AG04449 (cell line): ENCODE data around the gene PRKCZ.

Source experiments
- CTCF ChIA-PET: fragments of 350-600 bp; formaldehyde crosslinking; extraction: SDS; loops from one replicate; lab custom pipeline; 2021; ENCODE audit warnings: antibody characterized with exemption; lab: Yijun Ruan, JAX
- POLR2A ChIA-PET: fragments of 400-600, 350-600 bp; formaldehyde crosslinking; extraction: SDS; loops from one replicate; lab custom pipeline; 2020; ENCODE audit warnings: antibody characterized with exemption, inconsistent platforms; lab: Yijun Ruan, JAX
- DNase-seq: peaks from one replicate; pipeline ENCODE4 v3.0.0-alpha.2; 2010; ENCODE audit warnings: low read depth, low spot score
- H3K4me3 ChIP-seq: 2 replicates; pipeline ENCODE4 v1.5.1; 2011; ENCODE audit warnings: low read depth, mild to moderate bottlenecking, control low read depth, low read length
- TF ChIP-seq, protein P1 (sequence below): IDR thresholded peaks from one replicate; pipeline ENCODE4 v1.5.1; 2011; ENCODE audit warnings: mild to moderate bottlenecking, moderate library complexity, low read length, control low read depth, inconsistent platforms; ENCODE audit not compliant: insufficient read depth; ENCODE audit errors: missing control alignments

The PRKCZ gene

DNA sequence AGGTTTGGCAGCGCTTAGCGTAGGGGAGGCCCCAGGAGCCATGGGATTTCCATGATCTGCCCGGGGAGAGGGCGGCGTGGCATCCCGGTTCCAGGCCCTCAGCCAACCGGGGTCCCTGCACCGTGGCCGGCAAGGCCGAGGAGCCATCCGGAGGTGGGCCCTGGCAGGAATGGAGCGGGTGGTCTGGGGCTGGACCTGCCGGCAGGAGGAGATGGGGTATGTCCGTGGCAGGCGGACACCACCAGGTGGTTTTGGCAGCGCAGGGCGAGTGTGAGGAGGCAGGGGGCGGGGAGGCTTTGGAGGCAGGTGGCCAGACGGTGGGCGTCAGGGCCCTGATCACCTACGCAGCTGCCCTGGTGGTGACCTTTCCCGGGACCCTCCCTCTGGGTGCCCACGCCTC is 10.3 kb downstream of the PRKCZ start:
- H3K4me3 ChIP-seq, result no peak overlapping the region
- no peak for DNase-seq
- TF ChIP-seq, protein P1, sequence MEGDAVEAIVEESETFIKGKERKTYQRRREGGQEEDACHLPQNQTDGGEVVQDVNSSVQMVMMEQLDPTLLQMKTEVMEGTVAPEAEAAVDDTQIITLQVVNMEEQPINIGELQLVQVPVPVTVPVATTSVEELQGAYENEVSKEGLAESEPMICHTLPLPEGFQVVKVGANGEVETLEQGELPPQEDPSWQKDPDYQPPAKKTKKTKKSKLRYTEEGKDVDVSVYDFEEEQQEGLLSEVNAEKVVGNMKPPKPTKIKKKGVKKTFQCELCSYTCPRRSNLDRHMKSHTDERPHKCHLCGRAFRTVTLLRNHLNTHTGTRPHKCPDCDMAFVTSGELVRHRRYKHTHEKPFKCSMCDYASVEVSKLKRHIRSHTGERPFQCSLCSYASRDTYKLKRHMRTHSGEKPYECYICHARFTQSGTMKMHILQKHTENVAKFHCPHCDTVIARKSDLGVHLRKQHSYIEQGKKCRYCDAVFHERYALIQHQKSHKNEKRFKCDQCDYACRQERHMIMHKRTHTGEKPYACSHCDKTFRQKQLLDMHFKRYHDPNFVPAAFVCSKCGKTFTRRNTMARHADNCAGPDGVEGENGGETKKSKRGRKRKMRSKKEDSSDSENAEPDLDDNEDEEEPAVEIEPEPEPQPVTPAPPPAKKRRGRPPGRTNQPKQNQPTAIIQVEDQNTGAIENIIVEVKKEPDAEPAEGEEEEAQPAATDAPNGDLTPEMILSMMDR, result no peak
- ChIA-PET POLR2A (no interaction called here), CTCF (interaction anchor here (7.0 kb wide), 1 partner anchor 15 kb away, joined by 46 read pairs; no protein-coding TSS in a partner anchor)

DNA sequence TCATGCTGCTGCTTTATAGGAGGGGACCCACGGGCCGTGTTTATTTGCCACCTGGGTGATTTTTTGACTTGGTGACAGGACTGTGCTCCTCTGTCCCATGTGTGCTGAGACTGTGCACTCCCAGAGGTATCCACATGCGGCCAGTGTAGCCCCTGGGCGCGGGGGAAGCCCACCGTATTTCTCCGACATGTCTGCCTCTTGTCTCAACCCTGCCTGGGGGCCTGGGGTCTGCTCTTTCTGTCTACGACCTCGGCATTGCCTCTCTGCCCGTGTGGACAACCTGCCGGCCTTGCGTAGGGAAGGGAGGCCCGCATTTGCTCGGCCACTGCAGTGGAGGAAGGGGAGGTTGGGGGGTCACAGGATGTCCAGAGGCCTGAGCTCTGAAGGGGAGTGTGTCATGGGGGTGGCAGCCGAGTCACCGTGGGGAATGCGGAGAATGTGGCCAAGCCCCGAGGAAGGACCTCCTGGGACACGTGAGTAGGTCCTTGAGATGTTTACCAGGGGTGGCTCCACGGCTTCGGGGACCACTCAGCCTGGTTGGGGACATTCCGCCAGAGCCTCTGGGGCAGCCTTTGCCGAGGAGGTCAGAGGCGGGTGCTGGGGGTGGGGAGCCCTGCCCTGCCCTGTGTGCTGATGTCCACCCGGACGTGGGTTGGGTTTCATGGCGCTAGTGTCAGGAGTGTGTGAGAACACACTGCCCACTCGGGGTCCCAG is 11.0 kb downstream of the PRKCZ start:
- TF ChIP-seq, protein P1, result no peak
- ChIA-PET POLR2A (no interaction called here), CTCF (no interaction called here)
- no peak for DNase-seq
- no peak overlapping the region for H3K4me3 ChIP-seq

DNA sequence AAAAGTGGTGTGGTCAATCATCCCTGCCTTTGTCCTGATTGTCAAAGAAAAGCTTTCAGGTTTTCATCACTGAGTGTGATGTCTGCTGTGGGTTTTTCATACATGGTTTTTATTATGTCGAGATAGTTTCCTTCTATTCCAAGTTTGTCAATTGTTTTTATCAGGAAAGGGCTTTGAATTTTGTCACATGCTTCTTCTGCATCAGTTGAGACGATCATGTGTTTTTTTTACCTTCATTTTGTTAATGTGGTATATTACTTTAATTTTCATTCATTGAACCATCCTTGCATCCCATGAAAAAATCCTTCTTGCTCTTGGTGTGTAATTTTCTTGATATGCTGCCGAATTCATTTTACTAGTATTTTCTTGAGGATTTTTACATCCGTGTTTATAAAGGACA is 15.5 kb downstream of the PRKCZ start:
- CTCF ChIA-PET, result interaction anchor here (1.7 kb wide), 1 partner anchor 21 kb away, joined by 4 read pairs; no protein-coding TSS in a partner anchor
- POLR2A ChIA-PET, result no interaction called here

DNA sequence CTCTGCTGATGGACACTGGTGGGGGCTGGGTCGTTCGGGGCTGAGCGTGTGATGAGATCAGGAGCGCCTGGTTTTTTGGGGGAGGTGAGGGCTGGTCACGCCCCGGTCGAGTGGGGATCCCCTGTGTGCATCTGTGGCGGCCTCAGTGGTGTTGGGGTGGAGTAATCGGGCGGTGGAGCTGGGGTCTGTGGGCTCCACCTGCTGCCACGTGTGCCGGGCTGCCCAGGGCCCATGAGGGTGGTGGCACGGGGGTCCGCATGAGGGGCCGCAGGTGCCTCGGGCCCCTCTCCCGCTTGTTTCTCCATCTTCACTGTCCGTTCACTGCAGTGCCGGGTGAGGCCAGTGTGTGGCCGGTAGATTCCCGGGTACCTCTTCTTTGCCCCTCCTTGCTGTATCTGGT is 17.2 kb downstream of the PRKCZ start:
- TF ChIP-seq, protein P1, result no peak
- ChIA-PET CTCF (interaction anchor here (0.9 kb wide), 1 partner anchor 23 kb away, joined by 3 read pairs; no protein-coding TSS in a partner anchor), POLR2A (no interaction called here)
- H3K4me3 ChIP-seq, result no peak overlapping the region
- DNase-seq, result no peak

More for the DNA sequence above, 15.5 kb downstream of the PRKCZ start:
- no peak overlapping the region for H3K4me3 ChIP-seq
- TF ChIP-seq, protein P1, result no peak
- DNase-seq, result no peak

DNA sequence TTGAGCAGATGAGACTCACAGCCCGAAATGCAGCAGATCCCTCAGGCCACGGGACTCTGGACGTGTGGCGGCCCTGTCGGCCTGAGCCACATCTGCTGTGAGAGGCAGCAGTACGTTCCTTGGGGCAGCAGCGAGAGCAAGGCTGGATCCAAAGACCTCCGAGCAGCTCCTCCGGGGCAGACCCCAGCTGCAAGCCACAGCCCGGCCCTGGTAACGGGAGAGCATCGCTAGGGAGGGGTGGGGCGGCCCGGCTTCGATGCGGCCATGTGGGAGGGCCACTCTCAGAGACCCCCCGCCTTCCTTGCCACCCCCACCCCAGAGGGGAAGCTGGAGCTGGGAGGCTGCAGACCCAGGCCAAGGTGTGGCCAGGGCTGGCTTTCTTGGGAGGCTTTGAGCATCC is 17.8 kb downstream of the PRKCZ start:
- no peak for DNase-seq
- ChIA-PET POLR2A (no interaction called here), CTCF (interaction anchor here (0.9 kb wide), 1 partner anchor 23 kb away, joined by 3 read pairs; no protein-coding TSS in a partner anchor)
- TF ChIP-seq, protein P1, result no peak
- H3K4me3 ChIP-seq, result no peak overlapping the region

DNA sequence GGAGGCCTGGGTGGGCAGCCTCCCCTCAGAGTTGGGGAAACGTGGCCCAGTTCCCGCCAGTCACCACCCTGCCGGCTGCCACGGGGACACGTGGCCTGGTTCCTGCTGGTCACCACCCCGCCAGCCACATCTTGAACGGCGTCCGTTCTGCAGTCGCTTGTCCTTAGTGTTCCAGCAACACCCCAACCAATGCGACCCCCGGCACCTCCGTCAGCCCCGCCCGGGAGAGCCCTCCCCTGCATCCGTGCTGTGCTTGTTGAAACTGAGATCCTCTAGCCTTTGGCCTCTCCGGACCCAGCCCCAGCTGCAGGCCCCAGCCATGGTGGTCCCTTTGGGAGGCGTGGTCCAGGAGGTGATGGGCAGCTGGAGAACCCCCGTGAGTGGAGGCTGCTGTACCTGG is 18.7 kb downstream of the PRKCZ start:
- POLR2A ChIA-PET, result no interaction called here
- no peak for DNase-seq
- CTCF ChIA-PET, result no interaction called here
- H3K4me3 ChIP-seq, result no peak overlapping the region
- TF ChIP-seq, protein P1, result no peak
